GM04503 (cell line): ENCODE results near the gene RNF186.
A peak's percentile ranks its signal among the peaks of the same experiment; 100 is the strongest.
"Not testable (repeated sequence)": the region's sequence is repeated elsewhere in the genome, so short reads cannot be mapped to it uniquely, and the experiment has no call there.

ENCODE experiments used
- DNase-seq: peaks from one replicate; pipeline ENCODE4 v3.0.0-alpha.2; 2012; ENCODE audit warnings: low read depth

RNF186 gene

DNA sequence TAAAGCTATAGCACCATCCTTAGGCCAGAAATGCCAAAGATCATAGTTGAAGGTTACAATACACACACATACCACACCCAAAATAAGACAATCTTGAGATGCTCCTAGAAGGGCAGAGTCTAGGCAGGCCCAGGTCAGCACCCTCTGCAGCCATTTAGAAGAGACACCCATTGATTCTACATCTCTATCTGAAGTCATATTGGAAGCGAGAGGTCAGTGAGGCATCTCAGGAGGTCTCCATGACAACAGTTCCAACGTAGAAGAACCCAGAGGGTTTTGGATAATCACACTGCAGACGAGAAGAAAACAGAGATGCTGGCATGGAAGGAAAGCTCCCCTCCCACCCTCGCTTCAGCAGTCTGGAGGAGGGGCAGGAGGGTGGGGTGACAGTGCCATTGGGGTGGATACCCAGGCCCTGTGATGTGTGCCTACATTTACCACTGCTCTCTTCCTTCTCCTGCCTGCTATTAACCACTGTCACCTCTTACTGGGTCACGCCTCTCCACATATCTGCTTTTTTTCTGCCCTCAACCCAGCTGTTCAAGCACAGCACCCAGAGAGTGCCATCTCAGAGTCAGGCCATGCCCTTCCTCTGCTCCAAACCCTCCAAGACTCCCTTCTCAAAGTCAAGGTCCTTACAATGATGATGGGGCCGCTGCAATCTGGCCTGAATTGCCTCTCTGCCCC, 21.6 kb downstream of the RNF186 start:
- no peak for DNase-seq

GRCh38 chr1:19792237-19793002, 22.7 kb downstream of the RNF186 start:
- DNase-seq, result no peak

- DNase-seq, result not testable (repeated sequence)
Measured at GRCh38 chr1:19790061-19790975, 24.8 kb downstream of the RNF186 start.

GRCh38 chr1:19786988-19787423, 28.1 kb downstream of the RNF186 start:
- no peak for DNase-seq

GRCh38 chr1:19785660-19786059, 29.4 kb downstream of the RNF186 start:
- DNase-seq, result no peak

DNA sequence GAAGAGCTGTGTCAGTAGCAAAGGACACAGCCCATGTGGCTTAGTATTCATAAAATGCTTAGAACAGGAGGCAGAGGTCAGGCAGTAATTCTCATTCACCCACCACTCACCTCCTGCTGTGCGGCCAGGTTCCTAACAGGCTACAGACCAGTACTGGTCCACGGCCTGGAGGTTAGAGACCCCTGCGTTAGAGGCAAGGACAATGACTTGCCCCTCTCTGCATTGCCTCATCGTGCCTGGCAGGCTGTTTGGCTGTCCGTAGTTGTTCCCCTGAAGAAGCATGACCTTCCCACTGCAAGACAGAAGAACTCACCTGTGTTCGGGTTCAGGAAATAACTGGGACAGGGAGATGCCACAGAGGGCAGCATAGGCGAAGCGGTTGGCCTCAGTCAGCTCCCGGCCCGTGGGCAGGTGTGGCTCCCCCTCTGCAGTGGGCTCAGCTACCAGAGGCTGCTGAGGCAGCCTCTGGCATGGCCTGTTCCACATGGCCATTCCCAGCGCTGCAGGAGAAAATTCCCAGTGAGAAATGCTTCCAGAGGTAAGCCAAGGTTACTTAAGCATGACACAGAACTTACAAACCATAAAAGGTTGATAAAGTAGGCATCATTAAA, 34.7 kb downstream of the RNF186 start:
- no peak for DNase-seq

DNA sequence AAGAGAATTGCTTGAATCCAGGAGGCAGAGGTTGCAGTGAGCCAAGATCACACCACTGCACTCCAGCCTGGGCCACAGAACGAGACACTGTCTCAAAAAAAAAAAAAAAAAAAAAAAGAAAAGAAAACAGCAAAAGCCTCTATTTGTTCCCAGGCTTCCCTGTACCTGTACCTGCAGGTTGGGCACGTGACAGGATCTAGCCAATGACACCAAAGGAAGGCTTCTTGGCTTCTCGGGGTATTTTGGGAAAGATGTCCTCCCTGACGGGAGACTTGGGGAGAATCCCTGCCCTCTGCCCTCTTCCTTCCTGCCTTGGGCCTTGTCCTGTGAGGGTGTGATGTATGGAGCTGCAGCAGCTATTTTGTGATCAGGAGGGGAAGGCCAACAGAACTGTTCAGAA, 38.1 kb downstream of the RNF186 start:
- no peak for DNase-seq

GRCh38 chr1:19776287-19776686, 38.8 kb downstream of the RNF186 start:
- no peak for DNase-seq

DNA sequence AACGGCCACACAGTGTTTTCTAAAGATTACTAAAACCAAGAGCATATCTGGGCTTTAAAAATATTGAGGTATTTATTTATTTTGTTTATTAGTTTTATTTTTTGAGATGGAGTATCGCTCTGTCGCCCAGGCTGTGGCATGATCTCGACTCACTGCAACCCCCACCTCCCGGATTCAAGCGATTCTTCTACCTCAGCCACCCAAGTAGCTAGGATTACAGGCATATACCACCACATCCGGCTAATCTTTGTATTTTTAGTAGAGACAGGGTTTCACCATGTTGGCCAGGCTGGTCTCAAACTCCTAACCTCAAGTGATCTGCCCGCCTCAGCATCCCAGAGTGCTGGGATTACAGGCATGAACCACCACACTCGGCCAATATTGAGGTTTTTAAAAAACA, 39.3 kb downstream of the RNF186 start:
- DNase-seq, result no peak

DNA sequence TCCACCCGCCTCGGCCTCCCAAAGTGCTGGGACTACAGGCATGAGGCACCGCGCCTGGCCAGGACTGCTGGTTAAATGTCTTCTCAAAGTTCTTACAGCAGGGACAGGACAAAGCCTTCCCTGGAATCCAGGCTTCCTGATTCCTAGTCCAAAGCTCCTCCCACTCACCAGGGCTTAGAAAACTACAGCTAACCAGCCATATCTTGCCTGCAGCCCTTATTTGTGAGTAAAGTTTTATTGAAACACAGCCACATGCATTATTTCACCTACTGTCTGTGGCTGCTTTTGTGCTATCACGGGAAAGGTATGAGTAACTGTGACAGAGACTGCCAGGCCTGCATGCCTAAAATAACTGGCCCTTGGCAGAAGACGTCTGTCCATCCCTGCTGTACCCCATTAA, 39.8 kb downstream of the RNF186 start:
- DNase-seq, result no peak

DNA sequence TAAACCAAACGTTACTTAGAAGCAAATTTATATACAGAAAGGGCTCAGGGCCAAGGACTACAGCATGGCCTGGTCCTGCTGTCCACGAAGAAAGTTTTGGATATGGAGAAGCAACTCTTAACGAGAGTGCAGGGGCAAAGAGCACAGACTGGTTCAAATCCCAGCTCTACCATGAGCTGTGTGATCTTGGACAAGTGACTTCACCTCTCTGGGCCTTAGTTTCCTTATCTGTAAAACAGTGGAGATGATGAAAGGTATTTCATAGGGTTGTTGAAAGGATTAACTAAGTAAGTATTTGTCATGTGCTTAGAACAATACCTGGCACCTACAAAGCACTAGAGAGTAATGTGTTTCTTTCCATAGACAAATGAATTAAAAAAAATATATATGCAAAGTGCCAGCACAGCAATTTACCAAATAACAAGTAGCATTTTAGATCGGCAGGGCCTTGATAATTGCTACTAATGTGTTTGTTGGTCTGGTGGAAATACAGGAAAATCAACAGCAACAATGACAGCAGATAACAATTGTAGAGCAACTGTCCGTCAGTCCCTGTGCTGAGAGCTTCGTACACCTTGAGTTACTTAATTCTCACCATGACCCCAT, 40.8 kb downstream of the RNF186 start:
- DNase-seq, result no peak

GRCh38 chr1:19773485-19773884, 41.6 kb downstream of the RNF186 start:
- no peak for DNase-seq

DNA sequence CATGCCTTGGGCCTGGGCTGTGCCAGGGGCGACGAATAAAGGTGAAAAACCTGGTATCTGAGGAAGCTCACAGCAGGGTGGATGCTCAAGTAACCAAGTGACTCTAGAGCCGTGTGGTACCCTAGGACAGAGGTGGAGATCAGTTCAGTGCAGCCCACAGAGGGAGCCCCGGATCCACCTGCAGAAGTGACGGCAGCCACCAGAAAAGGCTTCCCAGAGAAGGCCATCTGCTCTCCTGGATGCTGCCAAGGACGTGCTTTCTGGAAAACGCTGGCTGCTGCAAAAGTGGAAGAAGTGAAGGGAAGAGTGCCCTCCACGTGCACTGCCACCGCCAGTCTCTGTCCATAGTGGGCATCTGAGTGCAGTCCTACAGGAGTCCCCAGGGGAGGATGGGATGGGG, 43.0 kb downstream of the RNF186 start:
- DNase-seq, result no peak

GRCh38 chr1:19771350-19771749, 43.7 kb downstream of the RNF186 start:
- DNase-seq, result no peak

DNA sequence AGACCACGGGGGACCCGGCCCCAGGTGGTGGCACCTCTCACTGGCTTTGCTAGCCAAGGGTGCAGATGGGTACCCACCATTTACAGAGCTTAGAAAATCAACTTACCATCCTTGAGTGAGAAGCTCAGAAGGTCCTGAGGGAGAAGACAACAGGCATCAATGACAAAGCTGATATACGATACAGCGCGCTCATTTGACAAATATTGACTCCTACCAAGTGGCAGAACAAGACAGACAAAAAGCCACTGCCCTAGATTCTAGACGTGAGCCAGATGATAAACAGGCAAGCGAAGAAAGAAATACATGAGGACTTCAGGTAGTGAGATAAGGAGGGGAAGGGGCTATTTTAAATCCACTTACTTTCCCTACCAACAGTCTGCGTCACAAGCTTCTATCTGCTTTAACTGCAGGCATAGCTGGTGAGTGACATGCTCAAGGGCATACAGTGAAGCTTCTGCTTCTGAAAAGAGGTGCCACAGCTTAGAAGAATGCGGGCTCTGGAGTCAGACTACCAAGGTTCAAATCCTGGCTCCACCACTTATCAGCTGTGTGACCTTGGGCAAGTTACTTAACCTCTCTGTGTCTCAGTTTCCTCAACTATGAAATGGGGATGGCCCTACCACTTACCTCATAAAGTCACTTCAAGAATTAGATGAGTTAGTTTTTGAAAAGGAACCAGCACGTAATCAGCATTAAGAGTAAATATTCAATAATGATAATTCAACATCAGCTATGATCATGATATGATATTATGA, 44.5 kb downstream of the RNF186 start:
- no peak for DNase-seq

GRCh38 chr1:19769211-19769932, 45.7 kb downstream of the RNF186 start:
- DNase-seq, result no peak

DNA sequence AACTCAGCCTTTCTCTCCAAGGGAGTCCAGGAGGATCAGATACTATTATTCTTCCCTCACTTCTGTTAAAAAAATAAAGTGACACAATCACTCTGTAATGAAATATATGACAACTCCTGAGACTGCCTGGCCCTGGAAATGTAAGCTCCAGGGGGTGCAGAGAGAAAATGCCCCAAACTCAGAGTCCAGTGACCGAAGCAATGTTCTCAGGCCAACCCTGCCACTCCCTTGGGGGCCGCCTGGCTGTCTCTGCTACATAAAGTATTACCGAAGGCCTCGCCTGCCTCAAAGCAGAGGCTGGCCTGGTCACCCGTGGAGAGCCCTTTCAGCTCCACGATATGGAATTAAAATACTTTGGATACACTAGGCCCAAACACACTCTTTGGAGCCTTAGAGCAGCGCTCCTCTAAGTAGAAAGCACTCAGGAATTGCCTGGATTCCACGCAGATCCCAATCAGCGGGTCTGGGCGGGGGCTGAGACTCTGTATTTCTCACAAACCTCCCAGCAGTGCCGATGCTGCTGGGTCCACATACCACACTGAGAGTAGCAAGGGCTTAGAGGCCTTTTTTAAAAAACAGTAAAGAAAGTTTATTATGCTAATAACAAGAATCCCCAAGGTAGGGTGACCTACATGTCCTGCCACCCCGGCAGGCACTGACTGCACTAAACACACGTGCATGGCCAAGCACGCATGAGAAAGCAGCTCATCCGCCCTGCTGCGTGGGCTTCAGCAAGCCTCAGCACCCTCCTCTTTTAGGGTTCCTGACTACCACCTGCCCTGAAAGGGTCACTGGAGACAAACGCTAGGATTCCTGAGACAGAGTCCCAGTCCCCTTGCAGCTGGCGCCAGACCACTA, 46.5 kb downstream of the RNF186 start:
- no peak for DNase-seq

- peak; percentile 92 for DNase-seq
Measured at GRCh38 chr1:19765623-19766022, 49.5 kb downstream of the RNF186 start.

- DNase-seq, result no peak
Measured at GRCh38 chr1:19764848-19765247, 50.2 kb downstream of the RNF186 start.
